ENCODE results near the gene PTAR1.

PTAR1 gene

GRCh38 chr9:69748304-69748703, 11.5 kb downstream of the PTAR1 start:
- no peak for DNase-seq

GRCh38 chr9:69746859-69747560, 12.8 kb downstream of the PTAR1 start:
- no peak for DNase-seq

- no peak for DNase-seq
Observed at GRCh38 chr9:69745716-69746437, 13.9 kb downstream of the PTAR1 start.

GRCh38 chr9:69744688-69745380, 15.0 kb downstream of the PTAR1 start:
- DNase-seq: no peak

- DNase-seq: no peak
Observed at GRCh38 chr9:69743930-69744329, 15.9 kb downstream of the PTAR1 start.

- no peak for DNase-seq
Observed at GRCh38 chr9:69740872-69741505, 18.8 kb downstream of the PTAR1 start.

- DNase-seq: no peak
Observed at GRCh38 chr9:69731348-69731747, 28.5 kb downstream of the PTAR1 start.

- no peak for DNase-seq
Observed at GRCh38 chr9:69719983-69720382, 39.8 kb downstream of the PTAR1 start.

- no peak for DNase-seq
Observed at GRCh38 chr9:69719367-69719766, 40.4 kb downstream of the PTAR1 start.

- DNase-seq: no peak
Observed at GRCh38 chr9:69718218-69718617, 41.6 kb downstream of the PTAR1 start.

- DNase-seq: no peak
Observed at GRCh38 chr9:69715825-69716224, 44.0 kb downstream of the PTAR1 start.

- DNase-seq: no peak
Observed at GRCh38 chr9:69715096-69715495, 44.7 kb downstream of the PTAR1 start.

GRCh38 chr9:69697475-69697874, 62.3 kb downstream of the PTAR1 start:
- no peak for DNase-seq

- DNase-seq: no peak
Observed at GRCh38 chr9:69696802-69697201, 63.0 kb downstream of the PTAR1 start.

GRCh38 chr9:69689991-69690538, 69.7 kb downstream of the PTAR1 start:
- DNase-seq: no peak

GRCh38 chr9:69683927-69684326, 75.9 kb downstream of the PTAR1 start:
- DNase-seq: no peak

- DNase-seq: no peak
Observed at GRCh38 chr9:69678843-69679538, 80.8 kb downstream of the PTAR1 start.

- DNase-seq: no peak
Observed at GRCh38 chr9:69677931-69678330, 81.9 kb downstream of the PTAR1 start.

- no peak for DNase-seq
Observed at GRCh38 chr9:69675563-69675962, 84.2 kb downstream of the PTAR1 start.

- DNase-seq: no peak
Observed at GRCh38 chr9:69674716-69675438, 84.9 kb downstream of the PTAR1 start.

- no peak for DNase-seq
Observed at GRCh38 chr9:69674112-69674685, 85.6 kb downstream of the PTAR1 start.

- no peak for DNase-seq
Observed at GRCh38 chr9:69673311-69673640, 86.5 kb downstream of the PTAR1 start.

Data from activated CD4-positive, alpha-beta T cell treated with anti-CD3 and anti-CD28 coated beads for 48 hours (primary cell).